Measurements from ENCODE around the gene PCMT1.
"Not testable (repeated sequence)": the region's sequence is repeated elsewhere in the genome, so short reads cannot be mapped to it uniquely, and the experiment has no call there.

PCMT1 gene

GRCh38 chr6:149749594-149750135 is at the start of gene PCMT1:
Gene PCMT1, plus strand, starts transcription at chr6:149749741. Its CDS starts 161 bp downstream, at chr6:149749902.
- DNase-seq = peak; percentile 68

GRCh38 chr6:149701714-149702113 is 47.8 kb upstream of the PCMT1 start:
- DNase-seq = no peak

DNA sequence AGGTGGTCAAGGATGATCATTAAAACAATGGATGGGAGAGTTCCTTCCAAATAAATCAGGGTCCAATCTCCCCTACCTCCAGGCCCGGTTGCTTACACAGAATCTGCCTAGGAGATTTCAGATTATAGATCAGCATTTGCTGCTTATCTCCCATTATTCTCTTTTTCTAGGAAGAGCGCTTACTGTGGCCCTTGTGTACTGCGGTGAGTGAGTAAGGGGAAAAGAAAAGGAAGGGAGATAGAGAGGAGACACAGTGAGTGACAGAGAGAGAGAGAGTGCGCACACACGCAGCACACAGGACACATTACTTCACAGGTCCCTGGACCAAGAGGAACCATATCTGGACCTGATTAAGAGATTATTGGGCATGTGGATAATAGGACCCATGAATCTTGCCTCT is 37.8 kb upstream of the PCMT1 start:
- no peak for DNase-seq

DNA sequence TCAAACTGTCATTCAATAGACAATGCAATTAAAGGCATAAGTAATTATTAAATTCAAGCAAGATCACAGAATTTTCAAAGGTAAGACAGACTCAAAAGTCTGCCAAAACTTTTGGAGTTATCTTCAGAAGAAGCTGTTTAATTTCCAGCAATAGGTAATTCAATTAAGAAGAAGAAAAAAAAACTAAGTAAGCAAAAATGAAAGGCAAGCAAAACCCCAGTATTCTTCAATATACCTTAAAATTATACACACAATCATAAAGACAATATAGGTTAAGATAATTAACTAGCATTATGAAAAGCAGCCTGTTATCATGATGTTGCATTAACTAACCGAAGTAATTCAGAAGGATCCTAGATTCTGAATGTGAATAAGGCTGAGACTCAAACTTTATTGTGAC is 35.1 kb upstream of the PCMT1 start:
- DNase-seq = no peak

DNA sequence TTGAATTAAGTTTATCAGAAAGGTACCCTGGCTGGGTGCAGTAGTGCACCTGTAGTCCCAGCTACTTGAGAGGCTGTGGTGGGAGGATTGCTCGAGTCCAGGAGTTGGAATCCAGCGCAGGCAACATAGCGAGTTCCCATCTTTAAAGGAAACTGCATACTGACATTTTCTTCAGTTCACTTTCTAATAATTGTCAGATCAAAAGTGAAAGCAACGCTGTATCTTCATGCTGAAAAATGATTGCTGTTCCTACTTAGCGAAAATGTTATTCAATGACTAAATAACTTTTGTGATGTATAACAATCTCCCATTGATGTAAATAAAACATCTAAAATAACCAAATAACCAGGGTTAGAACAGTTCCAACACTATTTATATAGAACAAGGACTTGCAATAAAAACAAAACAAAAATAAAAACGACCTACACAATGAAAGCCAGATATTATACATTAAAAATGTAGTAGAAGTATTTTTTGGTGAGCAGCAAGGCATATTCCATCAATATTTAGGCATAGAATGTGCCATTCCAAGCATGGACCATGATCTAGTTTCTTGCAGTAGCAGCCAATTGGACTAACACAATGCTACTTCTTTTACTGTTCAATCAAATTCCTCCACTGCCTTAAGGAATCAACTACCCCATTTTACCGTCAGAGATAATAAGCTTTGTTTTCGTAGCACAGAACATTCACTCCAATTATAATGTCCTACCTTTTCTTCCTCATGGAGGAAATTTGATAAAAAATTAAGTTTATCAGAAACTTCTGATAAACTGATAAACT is 33.2 kb upstream of the PCMT1 start:
- DNase-seq = peak; percentile 11

GRCh38 chr6:149717255-149717587 is 32.3 kb upstream of the PCMT1 start:
- no peak for DNase-seq

GRCh38 chr6:149717588-149718458 is 31.7 kb upstream of the PCMT1 start, which contains the start of gene LATS1:
Gene LATS1, minus strand, starts transcription at chr6:149718101. Its CDS starts 15,975 bp downstream, at chr6:149702126.
- DNase-seq = peak; percentile 72

GRCh38 chr6:149719531-149719930 is 30.0 kb upstream of the PCMT1 start:
- DNase-seq = no peak

DNA sequence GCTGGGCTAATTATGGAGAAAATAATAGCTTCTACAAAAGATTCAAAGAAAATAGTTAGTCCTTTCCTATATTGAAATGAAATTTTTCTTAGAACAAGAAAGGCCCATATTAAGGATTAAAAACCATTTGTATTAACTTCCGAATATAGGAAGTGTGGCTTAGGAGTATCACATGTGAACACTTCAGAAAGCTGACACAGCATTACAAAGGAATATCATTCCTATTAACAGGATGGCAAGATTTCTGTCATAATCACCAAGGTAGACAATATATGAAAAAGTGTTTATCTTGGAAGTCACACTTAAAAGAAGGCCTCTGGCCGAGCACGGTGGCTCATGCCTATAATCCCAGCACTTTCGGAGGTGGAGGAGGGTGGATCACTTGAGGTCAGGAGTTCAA is 26.3 kb upstream of the PCMT1 start:
- DNase-seq = no peak

GRCh38 chr6:149723771-149724417 is 25.6 kb upstream of the PCMT1 start:
- peak; percentile 22 for DNase-seq

- DNase-seq = no peak
Measured at GRCh38 chr6:149725785-149726184, 23.8 kb upstream of the PCMT1 start.

- no peak for DNase-seq
Measured at GRCh38 chr6:149727793-149728498, 21.6 kb upstream of the PCMT1 start.

DNA sequence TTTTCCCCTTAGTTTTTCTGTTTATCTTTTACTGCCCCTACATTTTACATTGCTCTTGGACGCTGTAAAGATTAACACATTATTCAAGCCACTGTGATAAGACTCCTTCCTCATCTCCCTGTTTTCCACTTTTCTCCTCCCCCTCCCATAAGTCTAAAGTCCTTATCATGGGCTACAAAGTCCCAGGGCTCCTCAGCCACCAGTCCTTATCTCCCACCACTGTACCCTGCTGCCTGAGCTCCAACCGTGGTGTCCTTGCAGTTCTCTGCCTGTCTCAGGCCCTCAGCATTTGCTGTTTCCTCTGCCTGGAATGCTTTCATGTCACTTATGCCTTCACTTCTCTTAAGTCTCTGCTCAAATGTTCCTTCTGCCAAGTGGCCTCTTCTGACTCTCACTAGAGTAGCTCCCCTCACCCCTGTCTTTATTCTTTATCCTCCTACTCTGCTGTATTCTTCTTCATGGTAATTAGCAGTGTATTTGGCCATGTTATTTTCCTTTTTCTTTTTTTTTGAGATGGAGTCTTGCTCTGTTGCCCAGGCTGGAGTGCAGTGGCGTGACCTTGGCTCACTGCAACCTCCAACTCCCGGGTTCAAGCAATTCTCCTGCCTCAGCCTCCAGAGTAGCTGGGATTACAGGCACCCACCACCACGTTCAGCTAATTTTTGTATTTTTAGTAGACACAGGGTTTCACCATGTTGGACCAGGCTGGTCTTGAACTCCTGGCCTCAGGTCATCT is 20.9 kb upstream of the PCMT1 start:
- no peak for DNase-seq

DNA sequence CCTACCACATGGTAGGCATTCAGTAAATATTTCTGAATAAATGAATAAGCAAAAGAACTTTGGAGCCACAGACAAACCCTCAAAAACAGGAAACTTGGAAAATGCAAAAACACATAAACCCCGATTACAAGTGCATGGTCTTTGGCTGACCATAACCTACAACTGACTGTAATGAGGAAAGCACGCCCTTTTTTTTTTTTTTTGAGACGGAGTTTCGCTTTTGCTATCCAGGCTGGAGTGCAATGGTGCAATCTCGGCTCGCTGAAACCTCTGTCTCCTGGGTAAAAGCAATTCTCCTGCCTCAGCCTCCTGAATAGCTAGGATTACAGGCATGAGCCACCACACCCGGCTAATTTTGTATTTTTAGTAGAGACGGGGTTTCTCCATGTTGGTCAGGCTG is 19.7 kb upstream of the PCMT1 start:
- DNase-seq = no peak

DNA sequence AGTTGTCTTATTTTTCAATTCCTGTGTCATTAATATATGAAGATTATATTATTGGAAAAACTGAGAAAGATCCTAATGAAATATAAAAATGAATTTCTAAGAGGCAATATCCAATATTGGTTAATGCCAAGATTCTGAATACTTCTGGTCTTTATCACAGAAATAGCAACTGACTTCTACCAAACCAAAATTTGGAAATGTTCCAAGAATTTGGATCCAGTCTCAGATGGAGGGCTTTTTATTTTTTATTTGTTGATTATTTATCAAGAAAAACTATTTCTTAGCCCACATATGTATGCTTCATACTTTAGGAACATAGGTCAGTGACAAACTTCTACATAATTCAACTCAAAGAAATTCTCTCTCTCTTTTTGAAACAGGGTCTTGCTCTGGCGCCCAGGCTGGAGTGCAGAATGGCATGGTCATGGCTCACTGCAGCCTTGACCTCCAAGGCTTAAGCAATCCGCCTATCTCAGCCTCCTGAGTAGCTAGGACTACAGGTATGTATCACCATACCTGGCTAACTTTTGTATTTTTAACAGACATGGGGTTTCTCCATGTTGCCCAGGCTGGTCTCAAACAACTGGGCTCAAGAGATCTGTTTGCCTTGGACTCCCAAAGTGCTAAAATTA is 16.3 kb upstream of the PCMT1 start:
- DNase-seq = no peak

DNA sequence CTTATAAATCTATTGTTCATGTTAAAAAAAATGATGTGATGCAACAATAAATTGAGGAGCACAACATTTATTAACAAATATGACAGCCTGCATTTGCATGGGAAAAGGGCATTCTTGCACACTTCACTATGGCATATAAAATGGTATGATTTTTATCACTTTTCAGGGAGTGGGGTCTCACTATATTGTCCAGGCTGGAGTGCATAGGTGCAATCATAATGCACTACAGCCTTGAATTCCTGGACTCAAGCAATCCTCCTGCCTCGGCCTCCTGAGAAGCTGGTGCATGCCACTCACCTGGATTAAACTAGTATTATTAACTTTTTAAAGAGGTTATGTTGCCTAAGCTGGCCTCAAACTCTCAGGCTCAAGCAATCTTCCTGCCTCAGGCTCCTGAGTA is 14.6 kb upstream of the PCMT1 start:
- DNase-seq = no peak

GRCh38 chr6:149745252-149745651 is 4.3 kb upstream of the PCMT1 start:
- not testable (repeated sequence) for DNase-seq

- peak; percentile 91 for DNase-seq
Measured at GRCh38 chr6:149746147-149746946, 3.2 kb upstream of the PCMT1 start, which contains the start of gene NUP43. Gene NUP43, minus strand, starts transcription at chr6:149746529. Its CDS starts 34 bp downstream, at chr6:149746495.

GRCh38 chr6:149749082-149749593 is 403 bp upstream of the PCMT1 start:
- DNase-seq = not testable (repeated sequence)

DNA sequence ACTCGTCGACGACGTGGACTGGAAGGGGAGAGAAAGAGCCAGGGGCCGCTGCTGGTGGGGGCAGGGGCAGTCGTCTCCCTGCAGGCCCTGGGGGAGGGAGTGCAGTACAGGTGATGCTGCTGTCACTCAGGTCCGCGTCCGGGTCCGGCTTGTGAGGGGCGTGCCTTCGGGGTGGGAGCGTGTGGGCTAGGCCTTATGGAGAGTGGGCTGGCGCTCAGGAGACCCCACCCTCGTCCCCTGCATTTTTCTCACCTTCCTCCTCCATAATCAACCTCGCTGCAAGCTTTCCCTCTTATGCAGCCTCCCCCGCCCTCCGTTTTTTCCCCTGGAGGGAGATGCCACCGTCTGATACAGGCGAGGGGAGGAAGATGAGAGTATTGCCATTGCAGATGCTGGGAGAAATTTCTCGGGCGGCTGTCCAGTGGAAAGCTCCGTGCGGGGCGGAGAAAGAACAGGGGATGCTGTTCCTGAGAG is 632 bp downstream of the PCMT1 start:
- peak; percentile 47 for DNase-seq
